ENCODE data around the gene DDR1. TPM values are rescaled to one million over a fixed set of nuclear protein-coding genes. Genes with fewer than 3 reads are reported as not detected.

The DDR1 gene
- total and polyA plus RNA-seq, 2 donors from 2014 or later = 95.8 to 362 TPM

- peak overlapping the region; percentile 42 to 94 (median 67) for H3K9ac ChIP-seq (ENCODE audit: low read length in 3 of 3)
- TF ChIP-seq, protein P1, sequence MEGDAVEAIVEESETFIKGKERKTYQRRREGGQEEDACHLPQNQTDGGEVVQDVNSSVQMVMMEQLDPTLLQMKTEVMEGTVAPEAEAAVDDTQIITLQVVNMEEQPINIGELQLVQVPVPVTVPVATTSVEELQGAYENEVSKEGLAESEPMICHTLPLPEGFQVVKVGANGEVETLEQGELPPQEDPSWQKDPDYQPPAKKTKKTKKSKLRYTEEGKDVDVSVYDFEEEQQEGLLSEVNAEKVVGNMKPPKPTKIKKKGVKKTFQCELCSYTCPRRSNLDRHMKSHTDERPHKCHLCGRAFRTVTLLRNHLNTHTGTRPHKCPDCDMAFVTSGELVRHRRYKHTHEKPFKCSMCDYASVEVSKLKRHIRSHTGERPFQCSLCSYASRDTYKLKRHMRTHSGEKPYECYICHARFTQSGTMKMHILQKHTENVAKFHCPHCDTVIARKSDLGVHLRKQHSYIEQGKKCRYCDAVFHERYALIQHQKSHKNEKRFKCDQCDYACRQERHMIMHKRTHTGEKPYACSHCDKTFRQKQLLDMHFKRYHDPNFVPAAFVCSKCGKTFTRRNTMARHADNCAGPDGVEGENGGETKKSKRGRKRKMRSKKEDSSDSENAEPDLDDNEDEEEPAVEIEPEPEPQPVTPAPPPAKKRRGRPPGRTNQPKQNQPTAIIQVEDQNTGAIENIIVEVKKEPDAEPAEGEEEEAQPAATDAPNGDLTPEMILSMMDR (IDR thresholded peaks at IDR 0.05; ENCODE audit: borderline replicate concordance, extremely low read depth, insufficient read depth) = no peak
- H3K4me1 ChIP-seq (ENCODE audit: control insufficient read depth in 2 of 3, insufficient read depth in 2 of 3, low read depth in 1 of 3, low read length in 3 of 3) = peaks cover 0 to 31% (median 22%) of the 10 kb centered on the region in 3 donors
- no peaks in the 10 kb centered on the region for H3K9me3 ChIP-seq (ENCODE audit: control insufficient read depth in 2 of 3, insufficient read depth in 1 of 3, low read length in 3 of 3)
- no peaks in the 10 kb centered on the region for H3K27me3 ChIP-seq (ENCODE audit: control insufficient read depth, insufficient read depth, low read length)
- H3K36me3 ChIP-seq (ENCODE audit: control insufficient read depth in 2 of 3, insufficient read depth in 3 of 3, low read length in 3 of 3) = peaks cover 2 to 25% (median 11%) of the 10 kb centered on the region in 3 donors
- peak overlapping the region; percentile 87 to 93 for H3K27ac ChIP-seq (ENCODE audit: low read depth in 2 of 2, low read length in 2 of 2)
- DNase-seq (peak in 1 of 5 donors; percentile 39), FAIRE-seq (no peak)
- intact Hi-C loops (cut with DNase I) = loop anchor here (10.0 kb wide), 1 partner anchor 160 kb away; no protein-coding TSS in a partner anchor
- peak overlapping the region; percentile 57 to 76 (median 67) for H3K4me3 ChIP-seq (ENCODE audit: low read length in 3 of 3)
Observed at GRCh38 chr6:30914854-30915590, 30.7 kb downstream of the DDR1 start.

DNA sequence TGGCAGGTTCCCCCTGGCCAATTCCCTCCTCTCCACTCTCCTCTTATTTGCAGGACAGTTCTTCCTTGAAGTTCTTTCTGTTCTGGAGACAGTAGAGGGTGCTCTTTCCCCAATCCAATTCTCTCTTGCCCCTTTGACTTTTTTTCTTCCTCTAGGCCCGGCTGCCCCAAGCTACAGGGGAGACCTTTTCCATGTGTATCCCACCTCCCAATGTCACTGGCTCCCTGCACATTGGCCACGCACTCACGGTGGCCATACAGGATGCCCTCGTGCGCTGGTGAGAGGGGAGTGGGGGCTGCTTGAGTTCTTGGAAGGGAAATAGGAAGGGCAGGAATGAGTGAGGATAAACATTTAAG lies 31.2 kb downstream of the DDR1 start:
- H3K9me3 ChIP-seq (ENCODE audit: control insufficient read depth in 2 of 3, insufficient read depth in 1 of 3, low read length in 3 of 3) = no peaks in the 10 kb centered on the region
- H3K27ac ChIP-seq (ENCODE audit: low read depth in 2 of 2, low read length in 2 of 2) = no peak overlapping the region
- no peak overlapping the region for H3K4me3 ChIP-seq (ENCODE audit: low read length in 3 of 3)
- peaks cover 0 to 31% (median 22%) of the 10 kb centered on the region in 3 donors for H3K4me1 ChIP-seq (ENCODE audit: control insufficient read depth in 2 of 3, insufficient read depth in 2 of 3, low read depth in 1 of 3, low read length in 3 of 3)
- peak in 4 of 5 donors; percentile 51 to 92 (median 74) for DNase-seq
- peak overlapping the region in 1 of 3 donors; percentile 94 for H3K9ac ChIP-seq (ENCODE audit: low read length in 3 of 3)
- intact Hi-C loops (cut with DNase I) = loop anchor here (10.0 kb wide), 1 partner anchor 159 kb away; no protein-coding TSS in a partner anchor
- H3K36me3 ChIP-seq (ENCODE audit: control insufficient read depth in 2 of 3, insufficient read depth in 3 of 3, low read length in 3 of 3) = peaks cover 2 to 21% (median 8%) of the 10 kb centered on the region in 3 donors
- TF ChIP-seq, protein P1 (IDR thresholded peaks at IDR 0.05; ENCODE audit: borderline replicate concordance, extremely low read depth, insufficient read depth) = peak; percentile 69
- no peaks in the 10 kb centered on the region for H3K27me3 ChIP-seq (ENCODE audit: control insufficient read depth, insufficient read depth, low read length)
- FAIRE-seq = no peak

- intact Hi-C loops (cut with DNase I) = loop anchor here (10.0 kb wide), 1 partner anchor 158 kb away; no protein-coding TSS in a partner anchor
- H3K27ac ChIP-seq (ENCODE audit: low read depth in 2 of 2, low read length in 2 of 2) = peak overlapping the region in 1 of 2 donors; percentile 29
- H3K4me3 ChIP-seq (ENCODE audit: low read length in 3 of 3) = no peak overlapping the region
- H3K9ac ChIP-seq (ENCODE audit: low read length in 3 of 3) = peak overlapping the region in 1 of 3 donors; percentile 22
- H3K27me3 ChIP-seq (ENCODE audit: control insufficient read depth, insufficient read depth, low read length) = no peaks in the 10 kb centered on the region
- H3K4me1 ChIP-seq (ENCODE audit: control insufficient read depth in 2 of 3, insufficient read depth in 2 of 3, low read depth in 1 of 3, low read length in 3 of 3) = peaks cover 0 to 31% (median 22%) of the 10 kb centered on the region in 3 donors
- no peak for FAIRE-seq
- DNase-seq = no peak
- H3K9me3 ChIP-seq (ENCODE audit: control insufficient read depth in 2 of 3, insufficient read depth in 1 of 3, low read length in 3 of 3) = no peaks in the 10 kb centered on the region
- H3K36me3 ChIP-seq (ENCODE audit: control insufficient read depth in 2 of 3, insufficient read depth in 3 of 3, low read length in 3 of 3) = peaks cover 0 to 23% (median 5%) of the 10 kb centered on the region in 3 donors
- TF ChIP-seq, protein P1 (IDR thresholded peaks at IDR 0.05; ENCODE audit: borderline replicate concordance, extremely low read depth, insufficient read depth) = no peak
Observed at GRCh38 chr6:30917041-30917440, 32.7 kb downstream of the DDR1 start.
